ENCODE results near the gene HLA-DMA. TPM values are rescaled to one million over a fixed set of nuclear protein-coding genes. Genes with fewer than 3 reads are reported as not detected.

The HLA-DMA gene
- total and polyA plus RNA-seq, 4 donors: 6.2 to 15.1 (median 8.9) TPM

- no peaks in the 10 kb centered on the region for H3K27me3 ChIP-seq (ENCODE audit: control insufficient read depth in 4 of 4, insufficient read depth in 4 of 4, low read length in 3 of 4)
- H3K4me1 ChIP-seq (ENCODE audit: control insufficient read depth in 4 of 4, insufficient read depth in 4 of 4, low read length in 3 of 4): peaks cover 0 to 26% (median 12%) of the 10 kb centered on the region in 4 donors
- no peak for DNase-seq (ENCODE audit: low spot score)
- TF ChIP-seq MAX (IDR thresholded peaks at IDR 0.05): no peak
- TF ChIP-seq FOXA2 (IDR thresholded peaks at IDR 0.05): no peak
- no peaks in the 10 kb centered on the region for H3K36me3 ChIP-seq (ENCODE audit: control insufficient read depth in 4 of 4, insufficient read depth in 3 of 4, low read depth in 1 of 4, low read length in 3 of 4)
- no peaks in the 10 kb centered on the region for H3K9me3 ChIP-seq (ENCODE audit: control insufficient read depth in 4 of 4, low read length in 3 of 4)
- WGBS: 79% methylated on average over 5 of the region's 5 CpGs
- H3K9ac ChIP-seq (ENCODE audit: low read depth in 1 of 2, low read length in 2 of 2): no peak overlapping the region
- H3K4me3 ChIP-seq (ENCODE audit: low read depth in 1 of 3, low read length in 3 of 3): no peak overlapping the region
- H3K27ac ChIP-seq (ENCODE audit: low read depth in 1 of 2, low read length in 2 of 2): no peak overlapping the region
These were observed 11.9 kb upstream of the HLA-DMA start for GRCh38 chr6:32964776-32965175.

- DNase-seq (ENCODE audit: low spot score): no peak
- H3K4me1 ChIP-seq (ENCODE audit: control insufficient read depth in 4 of 4, insufficient read depth in 4 of 4, low read length in 3 of 4): peaks cover 0 to 26% (median 12%) of the 10 kb centered on the region in 4 donors
- H3K4me3 ChIP-seq (ENCODE audit: low read depth in 1 of 3, low read length in 3 of 3): no peak overlapping the region
- no peaks in the 10 kb centered on the region for H3K27me3 ChIP-seq (ENCODE audit: control insufficient read depth in 4 of 4, insufficient read depth in 4 of 4, low read length in 3 of 4)
- no peak for TF ChIP-seq EGR1 (IDR thresholded peaks at IDR 0.05; ENCODE audit: low read depth in 2 of 2)
- no peak for TF ChIP-seq FOXA1 (IDR thresholded peaks at IDR 0.05)
- WGBS: 80% methylated on average over 1 of the region's 1 CpG
- no peaks in the 10 kb centered on the region for H3K36me3 ChIP-seq (ENCODE audit: control insufficient read depth in 4 of 4, insufficient read depth in 3 of 4, low read depth in 1 of 4, low read length in 3 of 4)
- no peak overlapping the region for H3K9ac ChIP-seq (ENCODE audit: low read depth in 1 of 2, low read length in 2 of 2)
- no peaks in the 10 kb centered on the region for H3K9me3 ChIP-seq (ENCODE audit: control insufficient read depth in 4 of 4, low read length in 3 of 4)
- H3K27ac ChIP-seq (ENCODE audit: low read depth in 1 of 2, low read length in 2 of 2): no peak overlapping the region
These were observed 11.0 kb upstream of the HLA-DMA start for GRCh38 chr6:32963866-32964265.

GRCh38 chr6:32962213-32962826 is 9.4 kb upstream of the HLA-DMA start:
- TF ChIP-seq GABPA (IDR thresholded peaks at IDR 0.05 in 1 of 2, conservative IDR thresholded peaks at IDR 0.05 in 1 of 2): no peak
- TF ChIP-seq FOXA1 (IDR thresholded peaks at IDR 0.05): no peak
- no peak for TF ChIP-seq JUND (IDR thresholded peaks at IDR 0.05)
- no peak for TF ChIP-seq HNF4G (IDR thresholded peaks at IDR 0.05)
- no peak for TF ChIP-seq HNF4A (conservative IDR thresholded peaks at IDR 0.05)
- no peak for TF ChIP-seq ZBTB33 (IDR thresholded peaks at IDR 0.05)
- no peak for TF ChIP-seq SP1 (IDR thresholded peaks at IDR 0.05)
- TF ChIP-seq EGR1 (IDR thresholded peaks at IDR 0.05; ENCODE audit: low read depth in 2 of 2): no peak
- no peak for TF ChIP-seq REST (IDR thresholded peaks at IDR 0.05)
- no peak for TF ChIP-seq MAX (IDR thresholded peaks at IDR 0.05)
- no peak overlapping the region for H3K9ac ChIP-seq (ENCODE audit: low read depth in 1 of 2, low read length in 2 of 2)
- H3K27me3 ChIP-seq (ENCODE audit: control insufficient read depth in 4 of 4, insufficient read depth in 4 of 4, low read length in 3 of 4): no peaks in the 10 kb centered on the region
- no peak for DNase-seq (ENCODE audit: low spot score)
- peaks cover 0 to 24% (median 11%) of the 10 kb centered on the region in 4 donors for H3K4me1 ChIP-seq (ENCODE audit: control insufficient read depth in 4 of 4, insufficient read depth in 4 of 4, low read length in 3 of 4)
- WGBS: 75% methylated on average over 1 of the region's 1 CpG
- H3K4me3 ChIP-seq (ENCODE audit: low read depth in 1 of 3, low read length in 3 of 3): no peak overlapping the region
- no peaks in the 10 kb centered on the region for H3K9me3 ChIP-seq (ENCODE audit: control insufficient read depth in 4 of 4, low read length in 3 of 4)
- H3K36me3 ChIP-seq (ENCODE audit: control insufficient read depth in 4 of 4, insufficient read depth in 3 of 4, low read depth in 1 of 4, low read length in 3 of 4): no peaks in the 10 kb centered on the region
- H3K27ac ChIP-seq (ENCODE audit: low read depth in 1 of 2, low read length in 2 of 2): no peak overlapping the region

Measured in liver (tissue), 9 donors.